ENCODE results near the gene MRPL50. TPM values are rescaled to one million over a fixed set of nuclear protein-coding genes. Genes with fewer than 3 reads are reported as not detected.
"Not testable (repeated sequence)": the region's sequence is repeated elsewhere in the genome, so short reads cannot be mapped to it uniquely, and the experiment has no call there.

Gene MRPL50
- total RNA-seq, 1 experiment from 2014 or later: 20.0 TPM

DNA sequence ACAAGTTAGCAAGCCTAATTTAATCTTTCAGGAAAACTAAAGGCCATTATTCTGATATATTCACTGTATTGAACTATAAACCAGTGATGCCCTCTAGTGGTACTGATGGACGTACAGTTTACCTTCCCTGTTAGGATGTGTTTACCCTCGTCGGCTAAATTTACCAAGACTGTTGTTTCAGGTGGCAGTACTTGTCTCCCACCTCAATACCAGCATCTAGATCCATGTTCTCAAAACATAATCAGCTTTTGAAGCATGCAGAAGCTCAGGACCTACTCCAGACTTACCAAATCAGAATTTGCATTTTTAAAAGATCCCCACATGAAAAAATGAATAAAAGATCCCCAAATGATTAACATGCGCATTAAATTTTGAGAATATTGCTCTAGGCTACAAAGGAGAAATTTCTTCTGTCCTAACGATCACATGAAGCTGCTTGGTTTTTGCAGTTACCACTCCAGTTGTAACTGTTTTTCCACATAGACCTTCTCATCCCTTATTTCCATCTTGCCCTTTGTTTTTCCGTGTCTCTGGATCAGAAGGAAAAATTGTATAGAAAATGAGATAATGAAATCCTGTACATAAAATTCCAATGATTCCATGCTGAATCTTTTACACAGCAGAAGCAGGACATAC is 10.4 kb downstream of the MRPL50 start:
- Mint-ChIP-seq H3K4me3 (no peak overlapping the region), H3K27ac (peak overlapping the region in 1 of 3 experiments; percentile 42; a peak in 4 of 7 replicates), H3K27me3 (ENCODE audit: low read depth) (no peaks in the 10 kb centered on the region; the same call in 1 of the 2 replicates), H3K36me3 (ENCODE audit: insufficient read depth in 1 of 3, low read depth in 3 of 3) (peaks cover 53 to 71% (median 68%) of the 10 kb centered on the region in 3 experiments), H3K9me3 (peaks cover 25 to 34% of the 10 kb centered on the region in 2 experiments), H3K4me1 (peaks cover 24 to 27% of the 10 kb centered on the region in 2 experiments)
- Histone ChIP-seq H3K79me2 (ENCODE audit: insufficient read depth, low read length) (peaks cover 7% of the 10 kb centered on the region; the same call in 1 of the 2 replicates), H3K79me1 (ENCODE audit: insufficient read depth, low read depth, low read length, poor library complexity, severe bottlenecking) (no peaks in the 10 kb centered on the region), H3K9ac (ENCODE audit: extremely low read depth, insufficient read length, low read length) (no peak overlapping the region), H3K23me2 (ENCODE audit: insufficient read length, low read depth, low read length, poor library complexity, severe bottlenecking) (no peaks in the 10 kb centered on the region), H2BK12ac (ENCODE audit: insufficient read length, low read depth, low read length) (no peak overlapping the region), H4K8ac (replicated peaks; ENCODE audit: insufficient read length, low read depth, low read length) (no peak overlapping the region), H2AFZ (ENCODE audit: low read length) (no peak overlapping the region), H3K4me2 (ENCODE audit: insufficient read depth, insufficient read length, low read length) (no peak overlapping the region), H3T11ph (ENCODE audit: low read length) (no peak overlapping the region), H3K56ac (ENCODE audit: insufficient read length, low read depth, low read length) (no peak overlapping the region), H2AK5ac (ENCODE audit: insufficient read length, low read length) (no peak overlapping the region), H3K27me3 (ENCODE audit: insufficient read depth, low read length) (no peaks in the 10 kb centered on the region), H3K14ac (ENCODE audit: insufficient read depth, low read length) (no peak overlapping the region), H3K9me3 (ENCODE audit: control insufficient read depth, low read depth, low read length) (no peaks in the 10 kb centered on the region), H4K91ac (ENCODE audit: insufficient read length, low read depth, low read length) (no peak overlapping the region), H2BK5ac (ENCODE audit: insufficient read length, low read length) (no peak overlapping the region), H3K18ac (ENCODE audit: insufficient read length, low read depth, low read length) (no peak overlapping the region), H4K5ac (ENCODE audit: insufficient read length, low read depth, low read length) (no peak overlapping the region), H2BK120ac (ENCODE audit: low read depth, low read length, poor library complexity, severe bottlenecking) (no peak overlapping the region), H2BK20ac (ENCODE audit: low read depth, low read length, poor library complexity, severe bottlenecking) (no peak overlapping the region), H4K20me1 (ENCODE audit: control insufficient read depth, insufficient read depth, insufficient read length) (no peaks in the 10 kb centered on the region), H3K23ac (ENCODE audit: insufficient read length, low read depth, low read length) (no peak overlapping the region), H3K4me1 (ENCODE audit: insufficient read depth, low read length) (no peaks in the 10 kb centered on the region), H3K4ac (ENCODE audit: low read depth, low read length) (no peak overlapping the region), H2BK15ac (ENCODE audit: low read depth, low read length) (no peak overlapping the region), H3K27ac (ENCODE audit: insufficient read length, low read depth, low read length) (no peak overlapping the region)
- no CpG with 5 or more reads among the region's 6 CpGs for WGBS (ENCODE audit: extremely low coverage, insufficient read length, low lambda C conversion rate)
- peak; percentile 73 for TF ChIP-seq CTCF (conservative IDR thresholded peaks at IDR 0.05)
- DNase-seq: no peak

GRCh38 chr9:101384873-101385536 is 13.4 kb downstream of the MRPL50 start, which contains the start of gene BAAT:
BAAT (minus strand) TSS chr9:101385006; CDS start chr9:101371404, 13,602 bp downstream.
- H4K8ac ChIP-seq (replicated peaks; ENCODE audit: insufficient read length, low read depth, low read length); H3K4ac ChIP-seq (ENCODE audit: low read depth, low read length); H2BK120ac ChIP-seq (ENCODE audit: low read depth, low read length, poor library complexity, severe bottlenecking); H2AFZ ChIP-seq (ENCODE audit: low read length); H2BK15ac ChIP-seq (ENCODE audit: low read depth, low read length); H3K9ac ChIP-seq (ENCODE audit: extremely low read depth, insufficient read length, low read length); H3K27ac ChIP-seq (ENCODE audit: insufficient read length, low read depth, low read length); H3K4me1 ChIP-seq (ENCODE audit: insufficient read depth, low read length); H3K27me3 ChIP-seq (ENCODE audit: insufficient read depth, low read length); H4K91ac ChIP-seq (ENCODE audit: insufficient read length, low read depth, low read length); H3K79me2 ChIP-seq (ENCODE audit: insufficient read depth, low read length); H3K56ac ChIP-seq (ENCODE audit: insufficient read length, low read depth, low read length); H3K27me3 Mint-ChIP-seq (ENCODE audit: low read depth); H3K14ac ChIP-seq (ENCODE audit: insufficient read depth, low read length); H3K4me2 ChIP-seq (ENCODE audit: insufficient read depth, insufficient read length, low read length); H3K23me2 ChIP-seq (ENCODE audit: insufficient read length, low read depth, low read length, poor library complexity, severe bottlenecking); H3K79me1 ChIP-seq (ENCODE audit: insufficient read depth, low read depth, low read length, poor library complexity, severe bottlenecking); H2BK12ac ChIP-seq (ENCODE audit: insufficient read length, low read depth, low read length); H3T11ph ChIP-seq (ENCODE audit: low read length); H2BK5ac ChIP-seq (ENCODE audit: insufficient read length, low read length); H3K9me3 ChIP-seq (ENCODE audit: control insufficient read depth, low read depth, low read length); H2AK5ac ChIP-seq (ENCODE audit: insufficient read length, low read length); H4K5ac ChIP-seq (ENCODE audit: insufficient read length, low read depth, low read length); H2BK20ac ChIP-seq (ENCODE audit: low read depth, low read length, poor library complexity, severe bottlenecking); DNase-seq; H4K20me1 ChIP-seq (ENCODE audit: control insufficient read depth, insufficient read depth, insufficient read length); H3K18ac ChIP-seq (ENCODE audit: insufficient read length, low read depth, low read length); H3K23ac ChIP-seq (ENCODE audit: insufficient read length, low read depth, low read length): not testable (repeated sequence)
- peak within 1 kb of the TSS; percentile 31 to 53 (median 39); a peak in 5 of 7 replicates for H3K27ac Mint-ChIP-seq
- WGBS (ENCODE audit: extremely low coverage, insufficient read length, low lambda C conversion rate): no CpG with 5 or more reads among the region's 11 CpGs
- H3K9me3 Mint-ChIP-seq: peaks cover 21 to 22% of the 10 kb centered on the region in 2 experiments
- peaks cover 24% of the 10 kb centered on the region in 2 experiments for H3K4me1 Mint-ChIP-seq
- peaks cover 40 to 50% (median 40%) of the 10 kb centered on the region in 3 experiments for H3K36me3 Mint-ChIP-seq (ENCODE audit: insufficient read depth in 1 of 3, low read depth in 3 of 3)
- peak within 1 kb of the TSS in 1 of 2 experiments; percentile 1; a peak in 2 of 5 replicates for H3K4me3 Mint-ChIP-seq

Measured in H9 (cell line).